Nephron progenitor cell (in vitro differentiated cells): ENCODE measurements around the gene PRKCQ.

Experiments used
- DNase-seq: peaks from one replicate; pipeline ENCODE4 v3.0.0; 2021
- H3K27ac Mint-ChIP-seq: 2 replicates; pipeline ENCODE4 v1.8.0; 2021; ENCODE audit warnings: mild to moderate bottlenecking, moderate library complexity, mixed read lengths
- H3K27me3 Mint-ChIP-seq: 2 replicates; pipeline ENCODE4 v1.8.0; 2021; ENCODE audit warnings: mild to moderate bottlenecking, low read depth, mixed read lengths; ENCODE audit not compliant: poor library complexity
- H3K36me3 Mint-ChIP-seq: 2 replicates; pipeline ENCODE4 v1.8.0; 2021; ENCODE audit warnings: low read depth, mixed read lengths
- H3K4me1 Mint-ChIP-seq: 2 replicates; pipeline ENCODE4 v1.8.0; 2021; ENCODE audit warnings: mixed read lengths
- H3K4me3 Mint-ChIP-seq: 2 replicates; pipeline ENCODE4 v1.8.0; 2021; ENCODE audit warnings: mild to moderate bottlenecking, moderate library complexity, mixed read lengths
- H3K9me3 Mint-ChIP-seq: 2 replicates; pipeline ENCODE4 v1.8.0; 2021; ENCODE audit warnings: mild to moderate bottlenecking, moderate library complexity, mixed read lengths
- CTCF ChIP-seq: fragments of 200-600 bp; sonication (generic); IDR thresholded peaks from 2 replicates; pipeline ENCODE4 v1.5.0; 2021; ENCODE audit warnings: antibody characterized with exemption

The PRKCQ gene

GRCh38 chr10:6618340-6618739 lies 38.3 kb upstream of the PRKCQ start:
- no peak for DNase-seq
- peaks cover 7% of the 10 kb centered on the region for H3K9me3 Mint-ChIP-seq
- H3K27ac Mint-ChIP-seq: no peak overlapping the region
- TF ChIP-seq CTCF: no peak
- H3K36me3 Mint-ChIP-seq: no peaks in the 10 kb centered on the region
- no peak overlapping the region for H3K4me3 Mint-ChIP-seq
- H3K27me3 Mint-ChIP-seq: peaks cover 4% of the 10 kb centered on the region
- peaks cover 6% of the 10 kb centered on the region for H3K4me1 Mint-ChIP-seq

GRCh38 chr10:6617309-6618076 lies 37.4 kb upstream of the PRKCQ start:
- H3K36me3 Mint-ChIP-seq: no peaks in the 10 kb centered on the region
- peaks cover 13% of the 10 kb centered on the region for H3K9me3 Mint-ChIP-seq
- H3K4me1 Mint-ChIP-seq: peaks cover 6% of the 10 kb centered on the region
- H3K27ac Mint-ChIP-seq: no peak overlapping the region
- H3K27me3 Mint-ChIP-seq: no peaks in the 10 kb centered on the region
- DNase-seq: no peak
- no peak for TF ChIP-seq CTCF
- no peak overlapping the region for H3K4me3 Mint-ChIP-seq

GRCh38 chr10:6615971-6616370 lies 35.9 kb upstream of the PRKCQ start:
- no peak for DNase-seq
- Mint-ChIP-seq H3K4me3 (no peak overlapping the region), H3K9me3 (peaks cover 13% of the 10 kb centered on the region), H3K27me3 (peaks cover 3% of the 10 kb centered on the region), H3K36me3 (no peaks in the 10 kb centered on the region), H3K4me1 (no peaks in the 10 kb centered on the region), H3K27ac (no peak overlapping the region)
- no peak for TF ChIP-seq CTCF

- H3K27ac Mint-ChIP-seq: no peak overlapping the region
- no peaks in the 10 kb centered on the region for H3K4me1 Mint-ChIP-seq
- peaks cover 5% of the 10 kb centered on the region for H3K36me3 Mint-ChIP-seq
- peaks cover 22% of the 10 kb centered on the region for H3K9me3 Mint-ChIP-seq
- peaks cover 7% of the 10 kb centered on the region for H3K27me3 Mint-ChIP-seq
- TF ChIP-seq CTCF: no peak
- H3K4me3 Mint-ChIP-seq: no peak overlapping the region
- no peak for DNase-seq
Measured at GRCh38 chr10:6612371-6612770, 32.3 kb upstream of the PRKCQ start.

GRCh38 chr10:6610647-6611046 lies 30.6 kb upstream of the PRKCQ start:
- TF ChIP-seq CTCF: no peak
- H3K27ac Mint-ChIP-seq: no peak overlapping the region
- H3K4me3 Mint-ChIP-seq: no peak overlapping the region
- peaks cover 5% of the 10 kb centered on the region for H3K36me3 Mint-ChIP-seq
- DNase-seq: no peak
- H3K4me1 Mint-ChIP-seq: no peaks in the 10 kb centered on the region
- peaks cover 7% of the 10 kb centered on the region for H3K27me3 Mint-ChIP-seq
- H3K9me3 Mint-ChIP-seq: peaks cover 25% of the 10 kb centered on the region

GRCh38 chr10:6609625-6610024 lies 29.5 kb upstream of the PRKCQ start:
- H3K9me3 Mint-ChIP-seq: peaks cover 30% of the 10 kb centered on the region
- H3K27ac Mint-ChIP-seq: no peak overlapping the region
- no peak for TF ChIP-seq CTCF
- no peak for DNase-seq
- H3K36me3 Mint-ChIP-seq: peaks cover 5% of the 10 kb centered on the region
- no peak overlapping the region for H3K4me3 Mint-ChIP-seq
- peaks cover 7% of the 10 kb centered on the region for H3K27me3 Mint-ChIP-seq
- H3K4me1 Mint-ChIP-seq: no peaks in the 10 kb centered on the region
